A549 (cell line): ENCODE data around the gene ANO4.

Experiments
- BHLHE40 ChIP-seq: IDR thresholded peaks from 2 replicates; pipeline ENCODE4 v1.6.1; 2012; ENCODE audit warnings: low read depth, low read length, inconsistent platforms
- CTCF ChIP-seq: fragments of >200 bp; sonication (Bioruptor Twin); formaldehyde crosslinking; IDR thresholded peaks from 3 replicates; pipeline ENCODE4 v1.5.1; 2016
- NR3C1 ChIP-seq: fragments of >200 bp; sonication (Bioruptor Twin); formaldehyde crosslinking; IDR thresholded peaks from 3 replicates; pipeline ENCODE4 v1.6.1; 2017

GRCh38 chr12:101087920-101088319, 293.3 kb downstream of the ANO4 start:
- no peak for TF ChIP-seq BHLHE40
- no peak for TF ChIP-seq NR3C1
- TF ChIP-seq CTCF: no peak
